Upper lobe of left lung (tissue), 4 donors: ENCODE data around the gene ADGRF5.

Source experiments
- EP300 ChIP-seq, 4 donors: sonication (generic); formaldehyde crosslinking; IDR thresholded peaks; one replicate each; pipeline ENCODE4 v1.5.1; 2017; ENCODE audit warnings: antibody characterized with exemption in 4 of 4, control low read depth in 2 of 4
- POLR2AphosphoS5 ChIP-seq, 2 donors: sonication (generic); formaldehyde crosslinking; IDR thresholded peaks; one replicate each; pipeline ENCODE4 v1.5.1; 2017; ENCODE audit warnings: antibody characterized with exemption in 2 of 2
- TF ChIP-seq, protein P1 (sequence below), 6 experiments: fragments of 450-650 bp in 4 of 6; fragments of 200-600 bp in 2 of 6; sonication (generic) in 2 of 6; IDR thresholded peaks; one replicate each; pipeline ENCODE4 v1.5.1; 2016 to 2019; ENCODE audit warnings: antibody characterized with exemption in 6 of 6

GRCh38 chr6:46888031-46888430, 33.7 kb downstream of the ADGRF5 start:
- TF ChIP-seq POLR2AphosphoS5 (IDR thresholded peaks at IDR 0.05) (no peak), EP300 (IDR thresholded peaks at IDR 0.05) (no peak)
- TF ChIP-seq, protein P1, sequence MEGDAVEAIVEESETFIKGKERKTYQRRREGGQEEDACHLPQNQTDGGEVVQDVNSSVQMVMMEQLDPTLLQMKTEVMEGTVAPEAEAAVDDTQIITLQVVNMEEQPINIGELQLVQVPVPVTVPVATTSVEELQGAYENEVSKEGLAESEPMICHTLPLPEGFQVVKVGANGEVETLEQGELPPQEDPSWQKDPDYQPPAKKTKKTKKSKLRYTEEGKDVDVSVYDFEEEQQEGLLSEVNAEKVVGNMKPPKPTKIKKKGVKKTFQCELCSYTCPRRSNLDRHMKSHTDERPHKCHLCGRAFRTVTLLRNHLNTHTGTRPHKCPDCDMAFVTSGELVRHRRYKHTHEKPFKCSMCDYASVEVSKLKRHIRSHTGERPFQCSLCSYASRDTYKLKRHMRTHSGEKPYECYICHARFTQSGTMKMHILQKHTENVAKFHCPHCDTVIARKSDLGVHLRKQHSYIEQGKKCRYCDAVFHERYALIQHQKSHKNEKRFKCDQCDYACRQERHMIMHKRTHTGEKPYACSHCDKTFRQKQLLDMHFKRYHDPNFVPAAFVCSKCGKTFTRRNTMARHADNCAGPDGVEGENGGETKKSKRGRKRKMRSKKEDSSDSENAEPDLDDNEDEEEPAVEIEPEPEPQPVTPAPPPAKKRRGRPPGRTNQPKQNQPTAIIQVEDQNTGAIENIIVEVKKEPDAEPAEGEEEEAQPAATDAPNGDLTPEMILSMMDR (IDR thresholded peaks at IDR 0.05): no peak
